Liver (tissue), 9 donors: ENCODE measurements around the gene GRK3. TPM values are rescaled to one million over a fixed set of nuclear protein-coding genes. Genes with fewer than 3 reads are reported as not detected.
"Not testable (repeated sequence)": the region's sequence is repeated elsewhere in the genome, so short reads cannot be mapped to it uniquely, and the experiment has no call there.

Experiments used
- DNase-seq: peaks from one replicate; pipeline ENCODE4 v3.0.0-alpha.2; 2017; ENCODE audit warnings: low spot score
- H3K27ac ChIP-seq, 2 donors: one replicate each; pipeline ENCODE4 v1.7.0; 2013; ENCODE audit warnings: inconsistent platforms in 2 of 2, low read length in 2 of 2, control low read depth in 1 of 2, low read depth in 1 of 2, mild to moderate bottlenecking in 1 of 2
- H3K27me3 ChIP-seq, 4 donors: one replicate each; pipeline versions ENCODE4 v1.6.1 to v1.7.0; 2013; ENCODE audit warnings: low read length in 3 of 4, inconsistent platforms in 1 of 4, mild to moderate bottlenecking in 1 of 4, moderate library complexity in 1 of 4; ENCODE audit not compliant: control insufficient read depth in 4 of 4, insufficient read depth in 4 of 4
- H3K36me3 ChIP-seq, 4 donors: one replicate each; pipeline versions ENCODE4 v1.6.1 to v1.7.0; 2013; ENCODE audit warnings: low read length in 3 of 4, mild to moderate bottlenecking in 3 of 4, low read depth in 1 of 4, moderate library complexity in 1 of 4; ENCODE audit not compliant: control insufficient read depth in 4 of 4, insufficient read depth in 3 of 4
- H3K4me1 ChIP-seq, 4 donors: one replicate each; pipeline versions ENCODE4 v1.6.1 to v1.7.0; 2013; ENCODE audit warnings: low read length in 3 of 4, mild to moderate bottlenecking in 3 of 4, moderate library complexity in 1 of 4; ENCODE audit not compliant: control insufficient read depth in 4 of 4, insufficient read depth in 4 of 4
- H3K4me3 ChIP-seq, 3 donors: one replicate each; pipeline versions ENCODE4 v1.6.1 to v1.7.0; 2013; ENCODE audit warnings: low read length in 3 of 3, control low read depth in 1 of 3, low read depth in 1 of 3, mild to moderate bottlenecking in 1 of 3
- H3K9ac ChIP-seq, 2 donors: one replicate each; pipeline ENCODE4 v1.7.0; 2013; ENCODE audit warnings: low read length in 2 of 2, mild to moderate bottlenecking in 2 of 2, moderate library complexity in 2 of 2, control low read depth in 1 of 2, low read depth in 1 of 2
- H3K9me3 ChIP-seq, 4 donors: one replicate each; pipeline versions ENCODE4 v1.6.1 to v1.7.0; 2013; ENCODE audit warnings: low read length in 3 of 4; ENCODE audit not compliant: control insufficient read depth in 4 of 4
- ATF3 ChIP-seq: IDR thresholded peaks from 2 replicates; pipeline ENCODE4 v1.6.1; 2016; ENCODE audit warnings: antibody characterized with exemption
- FOXA2 ChIP-seq: IDR thresholded peaks from 2 replicates; pipeline ENCODE4 v1.6.1; 2016; ENCODE audit warnings: antibody characterized with exemption
- GABPA ChIP-seq, 2 donors: IDR thresholded peaks in 1 of 2; conservative IDR thresholded peaks in 1 of 2; 2 replicates each; pipeline ENCODE4 v1.6.1; 2016; ENCODE audit warnings: antibody characterized with exemption in 2 of 2, mild to moderate bottlenecking in 1 of 2, moderate library complexity in 1 of 2
- HNF4A ChIP-seq, 2 donors: conservative IDR thresholded peaks; 2 replicates each; pipeline ENCODE4 v1.6.1; 2016; ENCODE audit warnings: antibody characterized with exemption in 2 of 2, mild to moderate bottlenecking in 2 of 2
- MAX ChIP-seq: IDR thresholded peaks from 2 replicates; pipeline ENCODE4 v1.6.1; 2016; ENCODE audit warnings: antibody characterized with exemption
- NR2F2 ChIP-seq: IDR thresholded peaks from 2 replicates; pipeline ENCODE4 v1.6.1; 2016; ENCODE audit warnings: antibody characterized with exemption
- REST ChIP-seq: IDR thresholded peaks from 2 replicates; pipeline ENCODE4 v1.6.1; 2016; ENCODE audit warnings: antibody characterized with exemption, mild to moderate bottlenecking
- SP1 ChIP-seq: IDR thresholded peaks from 2 replicates; pipeline ENCODE4 v1.6.1; 2018; ENCODE audit warnings: antibody characterized with exemption, mild to moderate bottlenecking
- TAF1 ChIP-seq: conservative IDR thresholded peaks from 2 replicates; pipeline ENCODE4 v1.6.1; 2016; ENCODE audit warnings: antibody characterized with exemption, mild to moderate bottlenecking
- YY1 ChIP-seq: IDR thresholded peaks from 2 replicates; pipeline ENCODE4 v1.6.1; 2016; ENCODE audit warnings: antibody characterized with exemption, mild to moderate bottlenecking
- WGBS: extraction: QIAGEN DNeasy Blood & Tissue Kit; methylation state at CpG from one replicate; pipeline ENCODE4 v1.1.7; 2013; 5-methylcytosine and 5-hydroxymethylcytosine counted together
- polyA plus RNA-seq, 2 donors: library from polyadenylated mRNA; stranded (reverse) in 1 of 2; unstranded in 1 of 2; fragments of 200-250 nt in 1 of 2; fragments of >200 nt in 1 of 2; fragmentation: Nextera tagmentation in 1 of 2; extraction: Ambion mirVana in 1 of 2; gene quantifications; one replicate each; pipeline versions ENCODE4 v1.2.1 to v1.2.3, GENCODE V29; 2013 to 2015
- total RNA-seq, 2 donors: library from RNA; depleted of rRNA; stranded (reverse); fragments of >200 nt; gene quantifications; one replicate each; pipeline ENCODE4 v1.2.3, GENCODE V29; 2014
- donor health status: healthy.
- donor health status: healthy.
- donor health status: healthy.
- donor health status: healthy.
- donor health status: healthy.

GRK3 gene
- total and polyA plus RNA-seq, 4 donors: 0.79 to 6.5 (median 2.4) TPM

- no peaks in the 10 kb centered on the region for H3K9me3 ChIP-seq
- 88% methylated on average over 1 of the region's 1 CpG for WGBS
- TF ChIP-seq MAX (no peak), YY1 (no peak), NR2F2 (no peak), FOXA2 (no peak), REST (no peak), GABPA (IDR thresholded peaks at IDR 0.05 in 1 of 2, conservative IDR thresholded peaks at IDR 0.05 in 1 of 2) (no peak), ATF3 (no peak), TAF1 (no peak), SP1 (no peak)
- H3K9ac ChIP-seq: no peak overlapping the region
- no peak overlapping the region for H3K4me3 ChIP-seq
- H3K27ac ChIP-seq: no peak overlapping the region
- no peaks in the 10 kb centered on the region for H3K4me1 ChIP-seq
- DNase-seq: no peak
- H3K27me3 ChIP-seq: peaks cover 0 to 3% (median 1%) of the 10 kb centered on the region in 4 donors
- no peaks in the 10 kb centered on the region for H3K36me3 ChIP-seq
Measured at GRCh38 chr22:25598609-25599008, 34.1 kb downstream of the GRK3 start.

GRCh38 chr22:25602445-25602844 lies 38.0 kb downstream of the GRK3 start:
- no peak overlapping the region for H3K4me3 ChIP-seq
- H3K27ac ChIP-seq: no peak overlapping the region
- H3K9ac ChIP-seq: no peak overlapping the region
- peaks cover 0 to 3% (median 1%) of the 10 kb centered on the region in 4 donors for H3K27me3 ChIP-seq
- 83% methylated on average over 2 of the region's 2 CpGs for whole genome bisulfite sequencing
- H3K4me1 ChIP-seq: no peaks in the 10 kb centered on the region
- H3K9me3 ChIP-seq: no peaks in the 10 kb centered on the region
- TF ChIP-seq HNF4A (conservative IDR thresholded peaks at IDR 0.05): no peak
- no peaks in the 10 kb centered on the region for H3K36me3 ChIP-seq
- DNase-seq: no peak

- H3K4me3 ChIP-seq: no peak overlapping the region
- no peak overlapping the region for H3K9ac ChIP-seq
- no peaks in the 10 kb centered on the region for H3K36me3 ChIP-seq
- no peaks in the 10 kb centered on the region for H3K4me1 ChIP-seq
- no peak for TF ChIP-seq NR2F2
- peaks cover 0 to 3% (median 0%) of the 10 kb centered on the region in 4 donors for H3K27me3 ChIP-seq
- 87% methylated on average over 6 of the region's 6 CpGs for WGBS
- no peak overlapping the region for H3K27ac ChIP-seq
- DNase-seq: no peak
- no peaks in the 10 kb centered on the region for H3K9me3 ChIP-seq
Measured at GRCh38 chr22:25602916-25603315, 38.4 kb downstream of the GRK3 start.

GRCh38 chr22:25605146-25605545 lies 40.7 kb downstream of the GRK3 start:
- 95% methylated on average over 3 of the region's 3 CpGs for WGBS
- not testable (repeated sequence) for H3K9me3 ChIP-seq, H3K4me3 ChIP-seq, DNase-seq, H3K27me3 ChIP-seq, H3K4me1 ChIP-seq, H3K9ac ChIP-seq, H3K27ac ChIP-seq, H3K36me3 ChIP-seq

GRCh38 chr22:25605565-25605964 lies 41.1 kb downstream of the GRK3 start:
- H3K4me1 ChIP-seq, H3K9me3 ChIP-seq, H3K4me3 ChIP-seq, DNase-seq, H3K36me3 ChIP-seq, H3K9ac ChIP-seq, H3K27me3 ChIP-seq, H3K27ac ChIP-seq: not testable (repeated sequence)
- WGBS: 89% methylated on average over 5 of the region's 5 CpGs

- not testable (repeated sequence) for H3K36me3 ChIP-seq, H3K4me1 ChIP-seq, H3K9ac ChIP-seq, DNase-seq, H3K27me3 ChIP-seq, H3K27ac ChIP-seq, H3K4me3 ChIP-seq, H3K9me3 ChIP-seq
- WGBS: 94% methylated on average over 1 of the region's 1 CpG
Measured at GRCh38 chr22:25611284-25611683, 46.8 kb downstream of the GRK3 start.
